ENCODE measurements around the gene ABCC1. TPM values are rescaled to one million over a fixed set of nuclear protein-coding genes. Genes with fewer than 3 reads are reported as not detected.
"Not testable (repeated sequence)": the region's sequence is repeated elsewhere in the genome, so short reads cannot be mapped to it uniquely, and the experiment has no call there.

Gene ABCC1
- total RNA-seq, 1 experiment from 2014 or later, result 11.5 TPM

- peak; percentile 55 for DNase-seq (ENCODE audit: low read depth)
Observed at GRCh38 chr16:15946257-15947044, 3.0 kb upstream of the ABCC1 start.

- no peak for DNase-seq (ENCODE audit: low read depth)
Observed at GRCh38 chr16:15947983-15948509, 1.4 kb upstream of the ABCC1 start.

GRCh38 chr16:15948532-15949209, 745 bp upstream of the ABCC1 start:
- no peak for DNase-seq (ENCODE audit: low read depth)

- peak; percentile 51 for DNase-seq (ENCODE audit: low read depth)
Observed at GRCh38 chr16:15950161-15950854, 892 bp downstream of the ABCC1 start.

GRCh38 chr16:15950869-15951268, 1.5 kb downstream of the ABCC1 start:
- DNase-seq (ENCODE audit: low read depth), result no peak

- DNase-seq (ENCODE audit: low read depth), result no peak
Observed at GRCh38 chr16:15951852-15952251, 2.4 kb downstream of the ABCC1 start.

GRCh38 chr16:15952265-15952711, 2.9 kb downstream of the ABCC1 start:
- DNase-seq (ENCODE audit: low read depth), result no peak

GRCh38 chr16:15953477-15953876, 4.1 kb downstream of the ABCC1 start:
- no peak for DNase-seq (ENCODE audit: low read depth)

GRCh38 chr16:15953929-15954813, 4.8 kb downstream of the ABCC1 start:
- DNase-seq (ENCODE audit: low read depth), result no peak

- no peak for DNase-seq (ENCODE audit: low read depth)
Observed at GRCh38 chr16:15954814-15955151, 5.4 kb downstream of the ABCC1 start.

- no peak for DNase-seq (ENCODE audit: low read depth)
Observed at GRCh38 chr16:15955425-15955824, 6.0 kb downstream of the ABCC1 start.

GRCh38 chr16:15956106-15956505, 6.7 kb downstream of the ABCC1 start:
- DNase-seq (ENCODE audit: low read depth), result not testable (repeated sequence)

GRCh38 chr16:15958703-15959348, 9.4 kb downstream of the ABCC1 start:
- DNase-seq (ENCODE audit: low read depth), result no peak

GRCh38 chr16:15960124-15960971, 10.9 kb downstream of the ABCC1 start:
- DNase-seq (ENCODE audit: low read depth), result no peak

GRCh38 chr16:15961060-15961511, 11.7 kb downstream of the ABCC1 start:
- no peak for DNase-seq (ENCODE audit: low read depth)

- DNase-seq (ENCODE audit: low read depth), result no peak
Observed at GRCh38 chr16:15961571-15962090, 12.2 kb downstream of the ABCC1 start.

GRCh38 chr16:15963307-15963910, 14.0 kb downstream of the ABCC1 start:
- DNase-seq (ENCODE audit: low read depth), result no peak

GRCh38 chr16:15966420-15966819, 17.0 kb downstream of the ABCC1 start:
- no peak for DNase-seq (ENCODE audit: low read depth)

Data from LHCN-M2 (cell line).